AG09319 (cell line): ENCODE measurements around the gene OR7A10.

Experiments used
- DNase-seq: peaks from one replicate; pipeline ENCODE4 v3.0.0-alpha.2; 2010; ENCODE audit warnings: low read depth; ENCODE audit errors: extremely low read depth
- CTCF ChIP-seq: IDR thresholded peaks from 2 replicates; pipeline ENCODE4 v1.5.1; 2011; ENCODE audit warnings: low read depth, mild to moderate bottlenecking, inconsistent platforms, low read length, moderate library complexity

The OR7A10 gene

GRCh38 chr19:14818588-14818987, 30.1 kb downstream of the OR7A10 start:
- DNase-seq = no peak
- TF ChIP-seq CTCF = no peak

GRCh38 chr19:14817052-14817451, 31.7 kb downstream of the OR7A10 start:
- TF ChIP-seq CTCF = no peak
- DNase-seq = no peak

GRCh38 chr19:14814982-14815652, 33.6 kb downstream of the OR7A10 start:
- no peak for TF ChIP-seq CTCF
- DNase-seq = no peak

- TF ChIP-seq CTCF = no peak
- no peak for DNase-seq
These were observed 39.3 kb downstream of the OR7A10 start for GRCh38 chr19:14809272-14810057.

GRCh38 chr19:14804765-14805164, 44.0 kb downstream of the OR7A10 start:
- no peak for DNase-seq
- TF ChIP-seq CTCF = no peak

- DNase-seq = no peak
- no peak for TF ChIP-seq CTCF
These were observed 50.0 kb downstream of the OR7A10 start for GRCh38 chr19:14798760-14799159.

GRCh38 chr19:14796021-14796420, 52.7 kb downstream of the OR7A10 start:
- TF ChIP-seq CTCF = no peak
- DNase-seq = no peak
